Activated CD4-positive, alpha-beta T cell treated with anti-CD3 and anti-CD28 coated beads, Interleukin-2, amount 50 U/mL, for 48 hours (primary cell): ENCODE results near the gene AREL1.

ENCODE experiments used
- DNase-seq, 2 experiments: peaks; one replicate each; pipeline ENCODE4 v3.0.0-alpha.2; 2020

The AREL1 gene

GRCh38 chr14:74697976-74698375 is 14.9 kb downstream of the AREL1 start:
- DNase-seq = no peak

DNA sequence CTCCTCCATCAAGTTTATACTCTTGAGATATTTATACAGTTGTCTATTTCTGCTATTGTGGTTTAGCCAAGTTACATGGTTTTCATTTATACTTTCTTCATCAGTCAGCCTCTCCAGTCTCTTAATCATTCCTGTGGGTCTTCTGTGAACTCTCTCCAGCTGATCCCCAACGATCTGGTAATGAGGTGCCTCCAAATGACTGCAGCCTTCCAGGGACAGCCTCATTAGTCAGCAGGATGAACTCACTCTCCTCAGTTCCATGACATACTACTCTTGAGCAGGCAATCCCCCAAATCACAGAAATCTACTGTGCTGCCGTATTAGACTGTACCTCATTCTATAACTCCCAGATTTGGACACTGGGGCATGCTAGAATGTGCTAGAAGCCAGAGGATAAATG is 15.3 kb downstream of the AREL1 start:
- no peak for DNase-seq

DNA sequence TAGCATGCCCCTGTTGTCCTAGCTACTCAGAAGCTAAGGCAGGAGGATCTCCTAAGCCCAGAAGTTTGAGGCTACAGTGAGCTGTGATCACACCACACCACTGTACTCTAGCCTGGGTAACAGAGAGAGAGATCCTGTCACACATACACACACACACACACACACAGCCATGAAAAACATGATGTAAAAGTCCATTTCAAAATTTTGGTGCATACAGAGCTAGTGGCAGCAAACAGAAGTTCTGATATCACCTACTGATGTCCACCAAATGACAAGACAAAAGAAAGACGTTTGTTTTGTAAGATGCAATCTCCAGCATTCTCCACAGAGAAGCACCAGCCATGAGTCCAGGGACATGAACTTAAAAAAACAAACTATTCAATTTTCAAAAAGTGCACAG is 15.9 kb downstream of the AREL1 start:
- no peak for DNase-seq

DNA sequence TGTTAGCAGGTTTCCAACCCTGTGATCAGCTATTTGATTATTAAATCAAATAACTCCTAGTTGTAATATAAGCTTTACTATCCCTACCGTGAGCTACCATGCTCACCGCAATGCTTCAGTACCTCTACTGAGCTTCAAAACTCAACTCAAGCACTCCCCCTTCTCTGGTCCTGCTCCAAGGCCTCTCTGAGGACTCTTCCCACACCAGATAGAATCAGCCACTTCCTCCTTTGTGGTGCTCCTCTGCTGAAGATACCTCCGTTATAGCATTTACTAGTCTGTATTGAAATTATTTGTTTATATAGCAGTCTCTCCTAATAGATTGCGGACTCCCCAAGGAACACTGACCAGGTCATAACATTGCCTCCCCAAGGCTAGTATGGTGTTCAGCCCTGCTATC is 17.5 kb downstream of the AREL1 start:
- no peak for DNase-seq

GRCh38 chr14:74693191-74693590 is 19.7 kb downstream of the AREL1 start:
- DNase-seq = no peak

GRCh38 chr14:74691456-74691855 is 21.4 kb downstream of the AREL1 start:
- DNase-seq = no peak

DNA sequence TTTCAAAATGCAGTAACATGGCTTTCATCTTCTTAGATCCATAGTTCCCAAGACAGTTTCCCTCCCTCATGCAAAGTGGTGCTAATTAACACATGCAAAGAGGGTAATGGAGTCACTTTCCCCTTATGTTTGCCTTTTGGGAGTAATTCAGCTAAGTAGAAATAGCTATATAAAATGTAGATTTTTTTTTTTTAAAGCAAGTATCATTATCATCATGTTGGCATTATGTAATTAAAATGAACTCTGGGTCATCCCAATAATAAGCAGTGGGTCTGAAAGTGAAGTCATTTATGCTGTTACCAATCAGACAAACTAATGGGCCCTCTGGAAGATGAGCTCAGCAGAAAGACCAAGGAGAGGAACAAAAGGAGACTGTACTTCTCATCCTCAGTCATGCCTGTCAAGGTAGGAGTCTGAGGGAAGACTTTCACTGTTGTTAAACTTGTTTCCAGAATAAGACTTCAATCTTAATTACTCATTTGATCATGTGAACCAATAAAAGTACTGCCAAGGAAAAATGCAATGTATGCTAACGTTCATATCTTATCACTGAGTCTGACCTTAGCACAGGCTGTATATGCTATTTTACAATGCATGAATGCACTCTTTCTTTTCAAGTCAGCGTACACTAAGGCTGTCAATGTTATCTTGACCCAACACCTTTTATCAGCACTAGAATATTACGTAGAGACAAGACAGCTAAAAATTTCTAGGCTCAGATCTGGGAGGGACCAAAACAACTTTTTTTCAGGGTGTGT is 26.8 kb downstream of the AREL1 start:
- no peak for DNase-seq

GRCh38 chr14:74685056-74685455 is 27.8 kb downstream of the AREL1 start:
- no peak for DNase-seq

GRCh38 chr14:74684434-74684833 is 28.4 kb downstream of the AREL1 start:
- DNase-seq = no peak

DNA sequence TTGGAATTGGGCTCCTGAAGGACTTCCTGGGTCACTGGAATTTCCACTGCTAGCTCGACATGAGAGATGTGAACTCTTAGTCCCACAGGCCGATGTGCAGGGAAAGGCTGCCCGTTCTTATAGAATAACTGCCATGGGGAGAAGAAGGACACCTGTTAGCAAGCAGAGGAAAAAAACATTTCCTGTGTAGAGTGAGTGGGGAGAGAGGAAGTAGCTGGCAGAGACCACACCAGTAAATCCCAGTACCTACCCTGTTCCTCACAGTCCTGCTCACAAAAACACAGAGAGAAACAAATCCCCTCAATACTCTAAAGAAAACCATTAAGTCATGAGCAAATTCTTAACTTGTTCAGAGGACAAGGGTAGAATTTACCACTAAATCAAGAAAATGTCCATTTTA is 29.5 kb downstream of the AREL1 start:
- DNase-seq = no peak

GRCh38 chr14:74682169-74682952 is 30.5 kb downstream of the AREL1 start:
- no peak for DNase-seq

DNA sequence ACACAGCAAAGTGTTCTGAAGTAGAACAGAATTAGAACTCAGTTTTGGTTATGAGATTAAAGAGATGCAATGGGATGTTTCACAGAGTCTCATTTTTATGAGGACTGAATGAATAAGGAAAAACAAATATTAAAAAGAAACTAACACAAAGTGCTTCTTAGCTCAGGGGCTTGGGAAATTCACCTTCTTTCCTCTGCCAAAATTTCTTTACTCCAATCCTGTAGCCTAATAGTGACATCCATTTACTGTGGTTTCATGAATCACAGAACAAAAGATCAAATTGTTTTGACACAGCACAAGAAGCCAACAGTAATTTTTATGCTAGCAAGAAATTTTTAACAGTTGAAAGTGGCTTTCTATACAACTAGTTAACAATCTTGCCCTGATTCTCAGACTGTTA is 37.7 kb downstream of the AREL1 start:
- DNase-seq = no peak

DNA sequence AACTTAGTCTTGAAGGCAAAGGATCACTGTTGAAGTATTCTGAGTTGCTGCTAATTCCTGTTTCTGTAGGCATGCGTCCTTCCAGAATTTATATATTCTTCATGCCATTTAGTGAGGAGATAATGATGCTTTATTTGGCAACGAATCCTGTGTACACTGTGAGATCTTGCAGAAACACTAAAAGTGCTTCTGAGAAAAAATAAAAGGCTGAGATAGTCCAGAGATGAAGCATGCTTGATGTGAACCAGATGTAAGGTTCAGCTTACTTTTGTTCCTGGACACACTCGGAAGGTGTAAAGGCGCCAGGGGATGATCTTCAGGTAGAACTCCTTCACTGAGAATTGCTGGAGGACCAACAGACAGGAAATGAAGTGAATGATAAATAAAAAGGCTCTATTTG is 39.1 kb downstream of the AREL1 start:
- no peak for DNase-seq

DNA sequence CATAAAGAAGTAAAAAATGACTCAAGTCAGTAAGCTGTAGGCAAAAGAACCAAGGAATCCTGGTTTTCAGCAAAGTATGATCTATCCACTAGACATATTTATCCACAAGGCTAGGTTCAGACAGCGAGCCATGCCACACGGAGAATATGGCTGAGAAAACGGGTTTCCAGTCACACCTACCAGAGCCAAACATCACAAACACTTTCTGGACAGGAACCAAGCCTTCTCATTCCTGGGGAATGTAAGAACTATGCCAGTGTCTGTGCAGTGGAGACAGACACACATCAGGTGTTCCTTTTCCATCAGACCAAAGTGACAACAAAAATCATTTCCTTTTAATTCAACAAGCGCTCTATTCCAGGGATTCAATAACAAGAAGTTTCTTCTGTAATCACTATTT is 41.1 kb downstream of the AREL1 start:
- no peak for DNase-seq

- DNase-seq = no peak
Measured at GRCh38 chr14:74670726-74671411, 42.0 kb downstream of the AREL1 start.

DNA sequence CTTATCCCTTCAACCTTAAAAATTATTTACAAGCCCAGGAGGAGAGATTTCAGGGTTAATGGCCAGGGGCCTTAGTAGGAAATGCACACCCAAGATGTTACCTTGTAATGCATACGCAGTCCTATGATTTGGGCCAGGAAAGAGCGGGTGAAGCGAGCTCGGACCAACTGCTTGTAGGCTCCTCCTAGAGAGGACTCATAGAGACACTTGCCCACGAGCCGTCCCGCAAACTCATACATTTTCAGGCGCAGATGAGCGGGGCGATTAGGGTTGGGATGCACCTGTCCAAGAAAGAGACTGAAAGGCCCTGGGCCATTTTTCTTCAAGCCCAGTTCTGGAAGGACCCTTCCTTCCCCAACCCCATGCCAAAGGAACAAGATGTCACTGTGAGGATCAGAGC is 43.0 kb downstream of the AREL1 start:
- no peak for DNase-seq

- no peak for DNase-seq
Measured at GRCh38 chr14:74669256-74669655, 43.6 kb downstream of the AREL1 start.

DNA sequence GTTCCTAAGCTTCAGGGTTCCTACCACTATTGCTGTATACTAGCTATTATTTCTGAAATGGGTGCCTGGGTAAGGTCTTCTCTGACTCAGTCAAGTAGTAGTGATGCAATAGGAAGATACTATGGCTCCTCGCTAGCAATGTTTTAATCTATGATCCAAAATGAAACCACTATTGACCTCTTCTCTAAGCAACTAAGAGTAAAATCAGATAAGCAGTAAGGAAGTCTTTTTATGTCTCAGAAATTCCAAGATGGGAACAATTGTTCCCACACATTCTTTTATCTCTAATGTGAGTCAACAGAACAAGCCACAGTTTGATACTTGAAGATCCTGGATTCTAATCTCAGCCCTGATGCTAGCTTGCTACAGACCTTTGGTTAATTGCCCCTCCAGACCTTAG is 45.1 kb downstream of the AREL1 start:
- DNase-seq = no peak

DNA sequence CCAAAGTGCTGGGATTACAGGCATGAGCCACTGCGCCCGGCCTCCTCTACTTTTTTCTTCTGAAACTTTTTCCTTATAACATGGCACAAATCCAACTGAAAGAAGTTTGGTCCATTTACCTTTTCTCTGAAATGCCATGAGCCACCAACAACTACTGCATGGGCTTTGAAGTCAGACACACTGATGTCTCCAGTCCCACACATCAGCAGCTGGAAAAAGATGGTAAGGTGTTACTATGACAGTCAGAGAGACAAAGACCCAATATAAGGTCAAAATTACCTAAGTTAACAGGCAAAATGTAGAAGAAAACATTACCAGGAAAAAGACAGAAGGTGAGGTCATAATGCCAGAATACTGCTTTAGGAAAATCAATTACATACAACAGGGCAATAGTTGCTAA is 48.2 kb downstream of the AREL1 start:
- no peak for DNase-seq

DNA sequence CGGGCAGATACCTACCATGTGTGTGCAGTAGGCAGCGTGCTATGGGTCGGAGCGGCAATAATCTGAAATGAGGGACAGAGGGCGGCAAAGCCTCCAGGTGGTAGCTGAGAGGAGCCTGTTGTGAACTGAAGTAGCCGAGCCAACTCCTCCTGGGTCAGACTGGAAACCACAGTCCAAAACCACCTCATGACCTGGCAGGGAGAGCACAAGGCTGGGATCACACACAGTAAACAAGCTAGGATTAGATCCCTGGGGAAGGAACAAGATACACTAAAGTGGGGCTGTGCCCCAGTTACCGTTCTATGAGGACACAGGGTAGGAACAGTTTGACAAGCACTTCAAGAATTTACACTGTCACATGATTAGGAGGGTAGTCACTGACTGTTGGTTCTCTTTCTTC is 49.0 kb downstream of the AREL1 start:
- no peak for DNase-seq

GRCh38 chr14:74661726-74662450 is 51.0 kb downstream of the AREL1 start:
- DNase-seq = no peak

- no peak for DNase-seq
Measured at GRCh38 chr14:74660863-74661262, 52.0 kb downstream of the AREL1 start.

- no peak for DNase-seq
Measured at GRCh38 chr14:74660167-74660566, 52.7 kb downstream of the AREL1 start.
